HG02870 (cell line): ENCODE data around the gene MRPL2.

ENCODE experiments used
- ATAC-seq: cut with Tn5 transposase; IDR thresholded peaks from one replicate; pipeline ENCODE4 v1.9.1; 2021; ENCODE audit warnings: mild to moderate bottlenecking, moderate library complexity; ENCODE audit not compliant: unreplicated experiment

The MRPL2 gene

DNA sequence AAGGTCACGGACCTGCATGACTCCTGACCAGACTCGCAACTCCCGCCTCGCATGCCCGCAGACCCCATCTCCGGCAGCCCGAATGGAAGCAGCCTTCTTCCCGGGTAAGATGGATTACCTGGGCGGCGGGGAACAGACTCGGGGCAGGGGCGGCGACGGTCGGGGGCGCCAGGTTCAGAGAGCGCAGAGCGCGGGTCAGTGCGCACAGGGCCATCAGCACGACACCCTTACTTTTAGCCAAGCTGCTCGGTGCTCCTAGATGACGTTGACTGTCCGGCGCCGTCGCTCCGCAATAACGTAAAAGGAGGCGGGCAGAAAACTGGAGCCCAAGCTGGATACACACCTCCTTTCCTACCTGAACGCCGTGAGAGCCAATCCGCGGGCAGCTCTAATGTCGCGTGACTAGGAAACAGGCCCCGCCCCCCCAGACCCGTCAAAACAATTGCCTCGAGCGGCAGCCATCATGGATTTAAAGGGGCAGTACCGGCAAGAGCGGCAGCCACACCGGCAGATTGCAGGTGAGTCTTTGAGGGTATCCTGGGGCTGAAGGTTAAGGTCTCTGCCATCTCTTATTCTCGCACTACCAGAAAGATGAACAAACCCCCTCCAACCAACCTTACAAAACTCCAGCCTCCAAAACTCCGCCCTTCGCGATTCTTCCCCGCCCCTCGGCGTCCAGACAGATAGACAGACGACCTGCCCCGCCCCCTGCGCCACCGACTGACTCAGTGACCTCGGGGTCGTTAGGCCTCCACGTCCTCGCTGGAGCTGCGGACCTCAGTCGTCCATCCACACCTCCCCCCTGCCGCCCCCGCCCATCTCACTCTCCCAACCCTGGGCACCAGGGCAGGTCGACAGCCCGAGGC lies at the start of gene MRPL2, which contains the start of gene KLC4:
Gene MRPL2 (minus strand): TSS at position 267 of the 866 bp plus-strand sequence. CDS start 53 bp downstream, at position 214.
Gene KLC4 (plus strand): TSS at position 464 of the 866 bp plus-strand sequence. CDS start 1,705 bp downstream, outside the sequence.
- peak; percentile 90 for ATAC-seq

DNA sequence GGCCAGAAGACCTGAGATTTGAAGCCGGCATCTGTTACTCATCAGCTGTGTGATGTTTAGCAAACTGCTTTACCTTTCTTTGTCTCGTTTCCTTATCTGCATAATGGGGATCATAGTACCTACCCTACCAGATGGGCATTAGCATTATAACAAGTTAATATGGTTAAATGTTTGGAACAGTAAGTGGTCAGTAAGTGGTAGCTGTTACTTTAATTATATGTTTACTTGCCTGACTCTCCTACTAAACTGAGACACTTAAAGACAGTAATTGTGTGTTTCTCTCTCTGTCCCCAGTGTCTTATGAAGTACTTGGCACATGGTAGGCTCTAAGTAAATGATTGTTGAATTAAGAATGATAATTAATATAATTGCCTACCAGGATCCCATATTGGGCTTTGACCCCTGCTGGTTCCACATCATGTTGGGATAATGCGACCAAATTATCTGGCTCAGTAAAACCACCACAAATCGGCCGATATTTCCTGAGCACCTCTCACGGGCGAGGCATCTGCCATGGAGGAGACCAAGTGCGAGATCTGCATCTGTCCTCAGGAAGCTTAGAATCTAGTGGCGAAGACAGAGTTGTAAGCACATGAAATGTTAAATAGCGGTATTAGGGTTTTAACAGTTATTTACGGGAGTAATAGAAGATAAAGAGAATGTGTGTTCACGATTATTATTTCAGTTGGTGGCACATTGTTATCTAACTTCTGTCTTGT lies 48.3 kb upstream of the MRPL2 start:
- no peak for ATAC-seq

DNA sequence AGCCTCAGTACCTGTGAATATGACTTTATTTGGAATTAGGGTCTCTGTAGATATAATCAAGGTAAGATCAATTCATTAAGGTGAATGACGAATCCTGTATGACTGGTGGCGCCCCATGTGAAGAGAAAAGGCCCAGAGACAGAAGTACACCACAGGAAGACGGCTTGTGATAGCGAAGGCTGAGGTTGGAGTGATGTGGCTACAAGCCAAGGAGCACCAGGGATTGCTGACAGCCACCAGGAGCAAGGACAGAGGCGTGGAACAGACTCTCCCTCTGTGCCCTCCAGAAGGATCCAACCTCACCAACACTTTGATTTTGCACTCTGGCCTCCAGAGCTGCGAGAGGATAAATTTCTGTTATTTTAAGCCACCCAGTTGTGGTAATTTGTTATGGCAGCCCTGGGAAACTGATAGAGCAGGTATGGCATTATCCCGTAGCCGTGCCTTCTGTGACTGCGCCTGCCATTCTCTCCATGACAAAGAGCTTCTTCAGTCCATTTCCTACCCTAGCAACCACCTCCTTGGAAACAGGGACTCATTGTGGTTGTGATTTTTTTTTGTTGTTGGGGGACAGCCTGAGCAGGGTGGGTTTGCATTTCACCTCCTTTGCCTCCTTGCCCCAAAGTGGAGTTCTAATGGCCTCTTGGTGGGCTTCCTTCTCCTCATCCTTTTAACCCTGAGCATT lies 46.4 kb upstream of the MRPL2 start:
- ATAC-seq = no peak

DNA sequence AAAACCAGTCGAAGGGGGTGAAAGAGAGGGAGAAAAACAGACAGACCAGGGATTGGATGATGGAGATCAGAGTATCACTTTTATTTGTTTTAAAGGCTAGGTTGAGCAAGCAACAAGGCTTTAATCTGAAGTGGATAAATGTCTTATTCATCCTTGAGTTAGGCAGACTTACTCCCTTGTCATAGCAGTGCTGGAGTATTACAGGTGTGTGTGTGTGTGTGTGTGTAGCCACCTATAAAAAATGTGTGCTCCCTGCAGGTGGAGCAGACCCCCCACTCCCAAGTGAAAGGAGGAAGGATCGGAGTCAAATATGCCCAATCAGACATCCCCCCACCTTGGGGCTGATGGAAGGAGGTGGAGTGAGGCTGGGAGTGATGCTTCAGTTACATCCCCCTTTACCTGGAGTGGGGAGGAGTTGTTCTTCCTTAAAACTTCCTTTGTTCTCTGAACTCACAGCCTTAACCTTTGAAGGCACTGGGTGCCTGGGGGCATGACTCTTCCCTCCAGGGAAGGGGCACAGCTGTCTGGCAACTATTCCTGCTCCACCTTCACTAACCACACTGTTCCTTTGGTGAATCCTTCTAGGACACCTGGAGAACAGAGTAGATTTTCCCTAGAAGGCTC lies 44.1 kb upstream of the MRPL2 start:
- no peak for ATAC-seq

DNA sequence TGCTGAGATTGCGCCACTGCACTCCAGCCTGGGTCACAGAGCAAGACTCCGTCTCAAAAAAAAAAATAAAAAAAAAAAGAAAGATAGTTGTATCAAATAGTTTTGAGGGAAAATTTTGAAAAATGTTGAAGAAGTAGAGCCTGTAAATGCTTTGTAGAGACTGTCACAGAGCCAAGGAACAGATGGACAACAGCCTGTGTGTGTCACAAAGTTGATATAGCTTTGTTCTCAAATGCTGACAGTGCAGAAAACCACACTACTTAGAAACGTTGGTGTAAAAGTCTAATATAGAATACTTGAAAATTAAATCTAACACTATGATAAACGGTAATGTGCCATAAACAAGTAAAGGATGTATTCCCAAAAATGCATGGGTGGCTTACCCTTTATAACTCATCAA lies 42.3 kb upstream of the MRPL2 start:
- ATAC-seq = no peak

- ATAC-seq = no peak
Measured at GRCh38 chr6:43097502-43097901, 38.3 kb upstream of the MRPL2 start.

- no peak for ATAC-seq
Measured at GRCh38 chr6:43097098-43097489, 37.9 kb upstream of the MRPL2 start.

GRCh38 chr6:43096451-43097097 lies 37.3 kb upstream of the MRPL2 start:
- no peak for ATAC-seq

DNA sequence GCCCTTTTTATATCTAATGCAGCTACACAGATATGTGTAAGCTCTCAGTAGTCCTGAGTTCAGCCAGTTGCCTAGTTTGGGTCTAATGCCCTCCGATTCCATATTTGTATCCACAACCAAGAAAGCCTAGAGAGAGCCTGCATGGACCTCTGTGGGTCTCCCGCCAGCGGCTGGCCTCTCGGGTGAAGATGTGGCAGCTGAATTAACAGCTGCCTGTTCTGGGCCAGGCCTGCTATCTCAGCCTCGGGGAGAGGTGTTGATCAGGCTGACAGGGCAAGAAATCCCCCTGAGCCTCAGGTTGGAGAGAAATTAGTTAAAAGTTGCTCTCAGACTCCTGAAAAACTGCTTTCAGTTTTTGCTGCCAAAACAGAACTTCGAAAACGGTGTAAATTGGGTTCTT lies 36.7 kb upstream of the MRPL2 start:
- ATAC-seq = no peak

DNA sequence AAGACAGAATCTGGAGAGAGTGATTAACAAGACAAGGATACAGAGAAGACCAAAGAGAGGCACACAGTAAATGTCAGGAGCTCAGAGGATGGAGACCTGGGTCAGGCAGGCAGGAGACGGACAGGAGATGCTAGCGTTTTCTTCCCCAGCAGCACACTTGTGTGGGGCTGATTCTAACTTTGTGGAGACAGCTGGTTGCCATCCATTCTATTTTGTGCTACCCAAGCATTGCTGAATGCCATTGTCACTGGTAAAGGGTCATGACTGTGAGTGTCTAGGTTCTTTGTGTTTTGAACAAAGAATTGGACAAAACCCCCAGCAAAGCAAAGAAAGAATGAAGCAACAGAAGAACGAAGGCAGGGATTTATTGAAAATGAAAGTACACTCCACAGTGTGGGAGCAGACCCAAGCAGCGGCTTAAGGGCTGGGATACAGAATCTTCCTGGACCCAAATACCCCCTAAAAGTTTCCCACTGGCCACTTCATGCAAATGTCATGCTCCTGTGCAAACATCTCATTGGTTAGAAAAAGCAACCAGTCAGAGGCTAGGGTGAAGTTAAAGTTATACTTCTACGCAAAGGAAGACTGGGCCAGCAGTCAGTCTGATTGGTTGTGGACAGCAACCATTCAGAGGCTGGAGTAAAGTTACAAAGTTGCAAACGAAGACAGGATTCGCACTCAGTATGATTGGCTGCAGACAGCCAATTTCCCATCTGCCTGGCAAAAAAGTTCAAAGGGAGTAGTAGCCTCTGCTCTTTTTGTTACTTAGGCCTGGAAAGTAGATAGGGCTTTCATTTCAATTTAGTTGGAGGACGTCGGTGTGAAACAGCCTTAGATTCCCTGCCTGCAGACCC lies 34.4 kb upstream of the MRPL2 start:
- ATAC-seq = no peak

- no peak for ATAC-seq
Measured at GRCh38 chr6:43092635-43093034, 33.4 kb upstream of the MRPL2 start.

DNA sequence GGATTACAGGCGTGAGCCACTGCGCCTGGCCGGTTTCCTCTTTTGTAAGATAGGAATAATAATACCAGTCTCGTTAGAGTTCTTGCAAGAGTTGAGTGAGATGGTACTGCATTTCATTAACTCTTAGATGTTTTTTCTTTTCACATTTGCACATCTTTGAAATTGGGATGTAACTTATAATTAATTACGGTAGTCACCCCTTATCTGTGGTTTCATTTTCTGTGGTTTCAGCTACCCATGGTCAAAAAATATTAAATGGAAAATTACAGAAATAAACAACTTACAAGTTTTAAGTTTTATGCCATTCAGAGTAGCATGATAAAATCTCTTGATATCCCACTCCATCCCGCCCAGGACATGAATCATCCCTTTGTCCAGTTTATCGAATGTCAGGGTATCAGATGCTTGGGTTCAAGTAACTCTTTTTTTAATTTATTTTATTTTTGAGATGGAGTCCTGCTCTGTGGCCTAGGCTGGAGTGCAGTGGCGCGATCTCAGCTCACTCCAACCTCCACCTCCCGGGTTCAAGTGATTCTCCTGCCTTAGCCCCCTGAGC lies 32.3 kb upstream of the MRPL2 start:
- ATAC-seq = no peak

DNA sequence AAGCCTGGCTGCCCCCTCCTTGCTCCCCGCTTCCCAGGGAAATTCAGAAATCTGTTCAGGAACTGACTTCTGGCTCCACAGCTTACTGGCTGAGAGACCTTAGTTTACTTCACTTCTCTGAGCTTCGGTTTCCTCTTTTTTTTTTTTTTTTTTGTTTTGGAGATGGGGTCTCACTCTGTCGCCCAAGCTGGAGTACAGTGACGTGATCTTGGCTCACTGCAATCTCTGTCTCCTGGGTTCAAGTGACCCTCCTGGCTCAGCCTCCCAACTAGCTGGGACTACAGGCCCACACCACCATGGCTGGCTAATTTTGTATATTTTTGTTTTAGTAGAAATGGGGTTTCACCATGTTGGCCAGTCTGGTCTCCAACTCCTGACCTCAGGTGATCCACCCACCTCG lies 31.8 kb upstream of the MRPL2 start:
- ATAC-seq = no peak

- ATAC-seq = no peak
Measured at GRCh38 chr6:43090559-43090956, 31.3 kb upstream of the MRPL2 start.

DNA sequence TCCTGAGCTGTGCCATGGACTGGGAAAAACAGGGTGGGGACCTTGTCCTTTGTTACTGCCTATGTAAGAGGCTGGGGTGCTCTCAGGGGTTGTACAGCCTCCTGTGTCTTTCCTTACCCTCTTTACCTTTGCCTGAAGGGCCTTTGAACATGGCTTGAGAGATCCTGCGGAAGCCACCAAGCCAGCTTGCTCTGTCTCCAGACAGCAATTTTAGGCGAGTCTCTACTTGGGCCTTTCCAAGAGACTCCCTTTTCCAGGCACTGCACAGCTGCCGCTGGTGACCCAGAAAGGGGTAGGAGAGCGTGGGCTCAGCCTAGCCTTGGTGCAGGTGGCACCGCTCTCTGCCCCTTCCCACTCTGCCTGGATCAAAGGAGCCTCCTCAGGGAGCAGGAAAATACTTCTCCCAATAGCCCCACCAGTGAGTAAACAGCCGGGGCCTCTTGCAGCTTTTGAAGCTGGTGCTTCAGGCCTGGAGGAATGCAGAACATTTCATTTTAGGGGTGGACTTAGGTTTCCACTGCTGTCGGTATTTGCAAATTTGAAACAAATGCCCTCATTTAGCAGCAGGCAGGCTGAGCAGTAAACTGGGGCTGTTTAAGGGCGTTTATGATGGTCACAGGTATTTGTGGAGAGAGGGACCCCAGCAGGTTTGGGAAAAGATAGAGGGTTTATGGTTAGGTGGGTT lies 30.8 kb upstream of the MRPL2 start:
- no peak for ATAC-seq

DNA sequence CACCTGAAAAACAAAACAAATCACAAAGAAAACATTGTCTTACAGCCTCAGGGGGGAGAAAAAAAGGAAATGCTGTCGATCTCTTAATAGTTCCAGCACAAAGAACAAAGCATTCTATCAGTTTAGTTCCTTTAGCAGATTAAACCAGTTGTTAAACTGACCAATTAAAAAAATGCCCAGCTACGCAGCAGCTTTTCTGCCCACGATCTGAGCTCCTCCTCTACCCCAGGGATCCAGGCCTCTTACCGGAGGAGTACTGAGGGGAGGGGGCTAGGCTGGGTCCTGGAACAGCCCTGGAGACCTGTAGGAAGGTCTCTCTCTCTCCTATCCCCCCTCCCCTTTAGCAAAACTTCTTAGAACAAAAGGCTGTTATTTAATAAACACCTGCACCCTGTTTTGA lies 30.2 kb upstream of the MRPL2 start:
- no peak for ATAC-seq

GRCh38 chr6:43088654-43089056 lies 29.4 kb upstream of the MRPL2 start:
- no peak for ATAC-seq

DNA sequence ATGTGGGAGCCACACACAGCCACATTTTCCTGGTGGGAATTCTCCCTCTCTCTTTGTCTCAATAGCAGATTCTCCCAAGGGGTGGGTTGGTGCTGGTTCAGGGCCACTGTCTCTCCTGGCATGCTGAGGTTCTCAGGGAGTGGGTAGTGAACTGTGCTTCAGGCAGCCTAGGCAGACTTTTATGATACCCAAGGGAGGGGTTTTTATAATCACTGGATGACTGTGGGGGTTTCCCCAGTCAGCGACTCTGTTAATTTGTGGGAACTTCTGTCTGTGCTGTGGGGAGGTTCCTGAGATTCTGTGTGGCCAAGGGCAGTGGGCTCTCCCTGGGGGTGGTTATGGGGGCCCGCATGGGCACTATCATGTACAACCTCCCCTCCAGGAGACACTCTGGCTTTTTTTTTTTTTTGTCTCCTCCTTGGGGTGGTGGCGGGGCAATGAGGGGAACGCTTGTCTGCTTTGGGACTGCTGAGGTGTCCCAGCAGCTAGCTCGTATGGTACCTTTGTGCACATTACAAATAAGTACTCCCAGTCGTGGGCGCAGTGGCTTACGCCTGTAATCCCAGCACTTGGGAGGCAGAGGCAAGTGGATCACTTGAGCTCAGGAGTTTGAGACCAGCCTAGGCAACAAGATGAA lies 26.9 kb upstream of the MRPL2 start:
- no peak for ATAC-seq
